D341Med (cell line): Measurements from ENCODE around the gene FAAP100.

Source experiments
- DNase-seq: peaks from one replicate; pipeline ENCODE4 v3.0.0; 2012; ENCODE audit warnings: low spot score

The FAAP100 gene

DNA sequence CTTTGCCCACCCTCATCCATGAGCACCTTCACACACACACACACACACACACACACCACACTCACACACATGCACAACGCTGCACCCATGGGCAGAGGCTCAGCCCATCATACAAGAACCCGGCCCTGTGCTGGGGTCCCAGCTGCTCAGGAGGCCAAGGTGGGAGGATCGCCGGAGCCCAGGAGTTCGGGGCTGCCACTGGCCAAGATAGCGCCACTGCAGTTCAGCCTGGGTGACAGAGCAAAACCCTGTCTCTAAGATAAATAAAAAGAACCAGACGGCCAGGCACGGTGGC is 27.3 kb downstream of the FAAP100 start:
- no peak for DNase-seq

DNA sequence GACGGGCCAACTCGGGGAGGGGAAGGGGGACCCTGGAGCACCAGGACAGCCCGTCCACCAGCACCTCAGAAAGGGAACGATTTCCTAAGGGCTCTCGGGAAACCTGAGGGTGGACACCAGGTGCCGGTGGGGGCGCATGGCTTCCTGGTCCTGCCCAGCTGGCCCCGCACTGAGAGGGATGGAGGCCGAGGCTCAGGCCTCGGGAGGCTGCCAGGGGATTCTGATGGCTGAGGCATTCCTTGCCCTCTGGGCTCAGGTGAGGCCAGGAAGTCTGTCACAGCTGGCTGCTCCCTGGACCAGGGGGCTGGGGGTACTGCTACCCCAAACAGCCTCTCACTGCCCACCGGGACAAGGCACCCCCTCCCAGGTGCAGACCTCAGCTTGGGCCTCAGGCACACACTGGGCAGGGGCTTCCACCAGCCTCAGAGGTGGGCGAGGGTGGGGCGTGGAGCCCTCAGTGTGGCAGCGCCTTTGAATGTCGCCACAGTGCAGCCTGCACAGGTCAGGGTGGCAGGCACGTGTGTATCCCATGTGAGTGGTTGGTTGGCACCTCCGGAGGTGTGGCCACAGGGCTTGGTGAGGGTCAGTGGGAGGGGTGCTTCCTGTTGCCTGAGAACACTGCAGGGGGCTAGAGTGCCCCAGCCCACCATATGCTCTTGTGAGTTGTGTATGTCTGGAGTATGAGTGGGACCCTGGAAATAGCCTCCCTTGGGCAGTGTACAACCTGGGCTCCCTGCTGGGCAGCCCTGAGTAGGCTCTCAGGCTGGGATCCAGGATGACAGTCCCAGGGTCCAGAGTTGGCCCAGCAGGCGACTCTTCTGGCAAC is 27.9 kb downstream of the FAAP100 start:
- no peak for DNase-seq

DNA sequence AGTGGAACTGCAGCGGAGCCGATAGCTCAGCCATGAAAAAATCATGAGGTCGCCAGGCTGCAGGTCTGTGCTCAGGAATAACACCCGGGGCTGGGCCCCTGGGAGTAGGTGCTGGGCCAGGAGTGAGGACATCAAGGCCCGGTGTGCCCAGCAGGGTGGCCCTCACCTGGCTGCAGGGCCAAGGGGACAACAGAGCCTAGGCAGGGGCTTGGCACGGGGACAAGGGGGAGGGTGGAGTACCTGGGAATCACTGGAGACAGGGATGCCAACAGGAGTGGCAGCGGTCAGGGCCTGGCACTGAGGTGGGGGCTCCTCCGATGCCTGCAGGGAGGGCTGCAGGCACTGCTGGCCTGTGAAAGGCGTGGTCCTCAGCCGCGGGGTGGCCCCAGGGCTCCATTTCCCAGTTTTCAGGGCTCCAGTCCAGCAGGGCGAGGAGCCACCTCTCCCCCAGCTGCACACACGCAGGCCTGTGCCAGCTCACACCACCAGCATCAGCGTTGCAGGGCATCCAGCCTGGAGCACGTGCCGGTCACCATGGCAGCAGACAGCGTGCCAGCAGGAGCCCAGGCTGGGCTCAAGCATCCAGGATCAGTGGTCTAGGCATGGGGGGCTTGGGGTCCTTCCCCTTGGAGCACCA is 28.6 kb downstream of the FAAP100 start:
- no peak for DNase-seq

DNA sequence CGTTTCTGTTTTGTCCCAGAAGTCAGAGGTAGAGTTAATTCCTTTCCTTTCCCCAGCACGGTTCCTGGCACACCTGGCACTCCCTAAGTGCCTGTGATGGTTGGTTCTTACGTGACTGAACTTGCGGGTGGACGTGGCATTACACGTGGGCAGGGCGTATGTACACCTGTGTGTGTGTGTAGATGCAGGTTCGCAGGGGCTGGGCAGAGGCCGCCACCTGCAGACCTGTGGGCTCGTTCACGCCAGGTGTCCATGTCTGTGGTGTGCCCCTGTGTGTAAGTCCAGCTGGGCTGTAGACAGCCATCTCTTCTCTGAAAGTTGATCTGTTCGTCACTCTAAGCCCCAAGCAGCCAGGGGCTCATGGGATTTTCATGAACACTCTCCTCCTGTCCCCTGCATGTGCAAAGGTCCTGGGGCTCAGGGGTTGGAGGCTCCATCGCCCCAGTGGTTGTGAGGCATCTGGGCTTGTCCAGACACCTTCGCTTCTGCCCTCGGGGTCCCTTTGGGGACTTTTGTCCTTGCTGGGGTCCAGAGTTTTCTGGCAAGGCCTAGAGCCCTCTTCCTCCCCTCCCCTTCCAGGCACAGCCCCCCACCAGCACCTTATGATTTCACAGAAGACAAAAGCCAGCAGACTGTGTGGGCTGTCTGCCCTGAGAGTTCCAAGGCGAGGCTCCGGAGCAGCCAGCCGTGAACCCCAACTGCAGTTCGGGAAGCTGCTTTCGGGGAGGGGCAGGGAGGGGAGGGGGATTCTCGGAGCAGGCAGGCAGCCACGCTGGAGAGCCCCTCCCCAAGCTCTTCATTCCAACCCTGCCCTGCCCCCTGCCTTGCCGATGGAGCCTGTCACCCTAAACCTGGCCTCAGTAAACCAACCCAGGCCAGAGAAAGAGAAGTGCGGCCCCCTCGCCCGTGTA is 29.4 kb downstream of the FAAP100 start:
- no peak for DNase-seq

DNA sequence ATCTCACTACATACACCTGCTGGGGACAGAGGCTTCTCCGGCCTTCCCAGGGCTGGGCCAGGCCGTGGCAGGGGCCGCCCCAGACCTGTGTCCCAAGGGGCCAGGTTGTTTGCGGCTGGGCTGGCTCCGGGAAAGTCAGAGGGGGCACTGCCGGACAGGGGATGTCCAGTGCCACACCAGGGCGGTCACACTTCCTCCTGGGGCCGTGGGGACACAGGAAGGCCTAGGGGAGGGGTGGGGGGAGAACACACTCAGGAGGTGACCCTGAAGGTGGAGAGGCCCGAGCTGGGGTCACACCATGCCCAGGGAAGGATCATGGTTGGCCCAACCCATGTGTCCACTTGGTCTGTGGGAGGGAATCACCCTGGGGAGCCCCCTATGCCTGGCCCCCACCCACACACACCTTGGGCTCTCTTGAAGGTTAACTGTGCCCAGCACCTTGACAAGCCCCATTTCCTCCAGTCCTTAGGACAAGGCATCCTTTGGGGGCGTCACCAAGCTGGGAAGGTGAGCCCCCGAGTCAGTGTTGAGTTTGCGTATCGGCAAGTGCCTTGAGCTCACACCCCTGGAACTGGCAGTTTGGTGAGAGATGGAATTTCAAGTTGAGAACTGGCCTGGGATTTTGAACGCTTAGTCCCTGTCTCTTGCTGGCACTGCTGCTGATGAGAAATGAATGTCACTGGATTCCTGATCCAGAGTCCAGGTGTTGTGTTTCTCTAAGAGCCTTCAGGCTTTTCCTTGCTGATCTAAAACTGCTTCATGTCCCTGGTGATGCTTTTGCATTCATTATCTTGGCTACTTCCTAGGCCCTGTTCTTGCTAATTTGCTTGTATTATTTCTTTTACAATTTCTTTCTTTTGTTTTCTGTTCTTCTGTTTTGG is 31.9 kb downstream of the FAAP100 start:
- DNase-seq, result no peak

DNA sequence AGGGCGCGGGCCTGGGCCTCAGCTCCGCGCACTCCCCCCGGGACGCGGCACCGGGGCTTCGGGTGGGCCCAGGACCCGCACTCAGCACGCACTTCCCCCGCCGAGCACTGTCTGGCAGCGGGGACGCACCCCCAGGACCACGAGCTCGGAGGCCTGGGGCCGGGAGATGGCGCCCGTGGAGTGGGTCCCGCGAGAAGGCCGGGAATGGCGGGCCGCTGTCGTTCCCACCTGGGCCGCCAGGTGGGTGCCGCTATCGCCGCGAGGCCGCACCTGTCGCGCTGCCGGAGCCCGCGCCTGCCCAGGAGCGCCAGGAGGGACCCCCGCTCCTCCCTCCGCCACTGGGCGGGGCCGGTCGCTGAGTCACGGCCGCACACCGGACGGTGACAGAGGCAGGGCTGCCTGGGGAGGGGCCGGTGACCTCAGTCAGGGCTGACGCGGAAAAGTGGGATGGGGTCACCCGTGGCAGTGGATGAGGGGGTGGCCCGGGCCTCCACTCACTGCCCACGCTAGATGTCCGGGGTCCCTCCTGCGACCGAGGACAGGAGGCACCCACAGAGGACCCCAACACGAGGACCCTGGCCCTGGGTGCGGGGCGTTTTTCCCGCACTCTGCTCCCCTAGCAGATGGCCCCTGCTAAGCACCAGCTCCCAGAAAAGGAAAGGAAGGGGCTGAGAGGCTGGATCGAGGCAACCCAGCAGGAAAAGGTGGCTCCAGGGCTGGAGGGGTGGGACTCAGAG is 32.7 kb downstream of the FAAP100 start:
- no peak for DNase-seq

DNA sequence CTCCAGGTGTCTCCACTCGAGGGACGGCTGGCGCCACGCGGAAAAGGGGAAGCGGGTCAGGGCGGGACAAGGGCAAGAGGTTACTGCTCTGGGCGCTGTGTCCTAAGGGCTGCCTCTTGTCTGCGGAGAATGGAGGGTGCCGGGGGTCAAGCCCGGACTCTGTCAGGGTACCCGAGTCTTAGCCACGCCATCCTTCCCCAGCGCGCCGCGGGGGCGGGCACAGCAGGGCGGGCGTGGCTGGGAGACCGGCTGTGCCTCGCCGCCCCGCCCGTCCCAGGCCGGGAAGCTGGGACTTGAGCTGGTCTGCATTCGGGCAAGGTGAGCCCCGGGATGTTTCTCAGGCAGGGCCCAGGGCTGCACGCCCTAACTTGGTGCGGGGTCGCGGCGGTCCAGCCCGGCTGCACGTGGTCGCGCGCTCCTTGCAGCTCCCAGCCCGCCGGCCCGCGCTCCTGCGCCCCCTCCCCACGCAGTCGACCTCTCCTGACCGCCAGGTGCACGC is 33.3 kb downstream of the FAAP100 start:
- DNase-seq, result no peak

DNA sequence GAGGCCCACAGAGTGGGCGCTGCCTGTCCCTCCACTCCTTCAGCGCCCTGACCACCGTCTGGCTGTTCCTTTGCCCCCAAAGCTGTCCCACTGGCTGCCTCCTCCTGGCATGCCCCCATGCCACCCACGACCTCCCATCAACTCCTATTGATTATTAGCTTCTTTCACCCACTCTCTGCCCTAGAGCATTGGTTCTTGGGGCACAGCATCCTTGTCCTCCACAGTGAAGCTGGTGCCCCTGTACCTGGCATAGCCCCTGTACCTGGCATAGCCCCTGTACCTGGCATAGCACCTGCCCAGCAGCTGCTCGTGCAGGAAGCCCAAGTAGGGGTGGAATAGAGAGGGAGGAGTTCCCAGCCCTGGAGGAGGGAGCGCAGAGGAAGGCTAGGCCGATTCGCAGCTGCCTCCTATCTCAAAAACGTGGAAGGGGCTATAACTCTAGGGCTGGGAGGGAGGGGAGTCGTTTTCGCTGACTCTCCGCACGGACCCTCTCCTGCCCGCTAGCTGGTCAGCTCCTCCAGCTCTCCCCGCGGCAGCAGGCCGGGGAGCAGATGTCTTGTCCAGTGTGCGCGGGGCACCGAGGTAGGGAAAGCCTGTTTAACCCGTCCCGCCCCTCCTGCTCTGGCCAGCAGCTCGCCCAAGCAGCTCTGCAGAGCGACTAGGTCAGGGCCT is 33.9 kb downstream of the FAAP100 start:
- no peak for DNase-seq

DNA sequence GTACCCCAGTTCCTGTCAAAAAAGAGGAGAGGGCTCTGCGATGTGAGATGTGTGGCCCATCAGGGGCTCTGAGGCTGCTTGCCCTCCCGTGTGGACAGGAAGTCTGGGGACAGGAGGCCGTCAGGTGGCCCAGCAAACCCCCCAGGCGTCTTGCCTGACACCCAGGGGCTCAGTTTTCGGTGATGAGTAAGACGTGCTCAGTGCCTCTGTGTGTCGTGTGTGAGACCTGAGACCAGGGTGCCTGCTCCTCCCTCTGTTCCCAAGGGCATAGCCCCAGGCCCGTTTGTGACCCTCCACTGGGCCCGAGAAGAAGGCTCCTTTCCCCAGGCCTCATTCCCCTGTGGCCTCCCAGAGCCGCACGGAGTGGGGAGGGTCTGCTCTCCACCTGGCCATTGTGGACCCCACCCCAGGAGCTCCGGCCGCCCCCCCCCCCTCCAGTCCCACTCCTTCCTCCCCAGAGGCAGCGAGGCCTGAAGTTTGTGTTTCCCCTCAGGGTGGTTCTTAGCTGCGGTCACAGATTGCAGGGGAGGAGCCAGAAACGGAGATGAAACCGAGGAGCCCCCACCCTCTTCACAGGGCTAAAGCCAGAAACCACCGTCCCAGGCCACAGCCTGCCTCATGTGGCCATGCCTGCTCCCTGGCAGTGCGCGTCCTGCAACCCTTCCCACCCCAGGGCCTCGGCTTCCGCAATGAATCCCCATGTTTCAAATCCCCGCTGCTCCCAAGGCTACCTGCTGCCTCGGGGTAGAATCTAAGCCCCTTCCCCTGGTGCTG is 34.6 kb downstream of the FAAP100 start:
- DNase-seq, result no peak

DNA sequence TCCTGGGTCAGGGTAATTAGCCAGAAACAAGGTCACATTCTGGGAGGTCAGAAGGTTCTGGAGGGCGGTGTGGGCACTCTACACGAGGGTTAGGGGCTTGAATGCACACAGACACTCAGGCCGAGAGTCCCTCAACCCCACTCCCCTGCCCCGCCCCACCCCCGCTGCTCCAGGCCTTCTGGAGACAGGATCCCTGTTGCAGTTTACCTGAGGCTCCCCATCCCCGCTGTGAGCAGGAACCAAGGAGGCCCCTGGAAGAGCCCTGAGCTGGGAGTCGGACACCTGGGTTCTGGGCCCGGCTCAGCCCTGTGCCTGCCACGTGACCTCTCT is 35.2 kb downstream of the FAAP100 start:
- DNase-seq, result no peak

DNA sequence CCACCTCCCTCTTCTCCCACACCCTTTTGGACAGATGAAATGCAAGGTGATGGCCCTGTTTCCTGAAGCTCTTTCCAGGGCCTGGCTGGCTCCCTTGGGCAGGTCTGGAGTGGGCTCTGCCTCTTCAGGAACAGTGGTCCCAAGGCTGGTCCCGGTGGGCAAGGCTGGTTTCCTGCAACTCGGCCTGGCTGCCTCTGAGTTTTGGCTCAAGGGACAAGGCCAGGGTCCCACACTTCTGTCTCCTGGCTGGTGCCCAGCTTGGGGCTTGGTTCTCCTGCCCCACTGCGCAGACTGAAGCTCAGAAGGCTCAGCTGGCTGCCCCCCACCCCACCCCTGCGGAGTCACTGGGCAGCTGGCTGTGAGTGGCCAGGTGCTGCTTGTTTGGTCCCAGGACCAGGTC is 35.7 kb downstream of the FAAP100 start:
- DNase-seq, result no peak

DNA sequence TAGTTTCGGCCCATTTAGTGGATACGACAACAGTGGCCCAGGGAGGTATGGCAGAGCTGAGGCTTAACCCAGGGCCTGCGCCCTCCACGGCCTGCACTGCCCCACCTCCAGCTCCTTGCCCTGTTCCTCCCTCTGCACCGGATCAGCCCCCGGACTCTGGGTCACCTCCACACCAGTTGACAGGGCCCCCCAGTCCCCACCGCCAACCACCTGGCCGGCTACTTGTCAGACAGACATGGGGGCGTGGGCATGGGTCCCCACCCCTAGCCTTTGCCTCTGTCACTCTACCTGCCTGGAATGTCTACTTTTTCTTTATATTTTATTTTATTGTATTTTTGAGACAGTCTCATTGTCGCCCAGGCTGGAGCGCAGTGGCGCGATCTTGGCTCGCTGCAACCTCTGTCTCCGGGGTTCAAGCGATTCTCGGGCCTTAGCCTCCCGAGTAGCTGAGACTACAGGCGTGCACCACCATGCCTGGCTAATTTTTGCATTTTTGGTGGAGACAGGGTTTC is 36.6 kb downstream of the FAAP100 start:
- no peak for DNase-seq

DNA sequence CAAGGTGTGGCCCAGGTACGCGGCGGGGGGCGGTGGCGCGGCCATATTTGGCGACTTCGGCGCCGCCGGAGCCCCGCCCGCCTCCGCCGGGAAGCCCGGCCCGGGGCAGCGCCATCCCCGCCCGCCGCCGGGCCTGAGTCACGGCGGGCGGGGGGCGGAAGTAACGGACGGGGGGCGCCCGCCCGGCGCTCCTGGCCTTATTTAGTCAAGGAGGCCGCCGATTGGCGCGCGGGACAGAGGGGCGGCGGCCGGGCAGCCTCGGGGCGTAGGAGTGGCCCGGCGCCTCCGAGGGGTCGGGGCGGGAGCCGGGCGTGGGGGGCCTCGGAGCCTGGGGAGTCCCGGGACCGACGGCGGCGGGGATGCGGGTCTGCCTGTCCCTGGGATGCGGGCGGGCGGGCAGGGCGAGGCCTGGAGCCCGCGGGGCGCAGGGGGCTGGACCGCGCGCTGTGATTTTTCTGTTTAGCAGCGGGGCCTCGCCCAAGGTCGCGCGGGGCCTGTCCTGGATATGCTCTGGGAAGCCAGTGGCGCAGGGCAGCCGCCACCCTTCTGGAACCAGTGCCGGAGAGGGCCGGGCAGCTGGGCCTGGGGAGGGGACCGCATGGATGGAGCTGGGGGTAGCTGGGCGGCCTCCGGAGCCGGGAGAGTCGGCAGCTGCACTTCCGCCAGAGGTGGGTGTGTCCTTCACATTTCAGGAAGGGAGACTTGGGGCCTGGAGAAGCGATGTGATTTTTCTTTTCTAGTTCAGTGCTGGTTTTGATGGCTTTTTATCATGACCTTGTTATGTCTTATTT is 37.2 kb downstream of the FAAP100 start:
- peak; percentile 87 for DNase-seq

DNA sequence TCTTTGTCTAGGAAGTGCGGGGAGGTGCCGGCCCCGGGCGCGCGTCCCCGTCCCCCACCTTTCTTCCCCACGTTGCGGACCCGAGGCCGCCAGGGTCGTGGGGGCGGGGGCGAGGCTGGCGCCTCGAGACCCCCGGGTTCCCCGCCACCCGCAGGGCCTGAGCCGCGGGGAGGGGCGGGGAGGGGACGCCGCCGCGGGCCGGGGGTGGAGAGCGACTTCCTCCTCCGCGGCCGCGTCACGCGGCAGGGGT is 37.7 kb downstream of the FAAP100 start:
- no peak for DNase-seq

DNA sequence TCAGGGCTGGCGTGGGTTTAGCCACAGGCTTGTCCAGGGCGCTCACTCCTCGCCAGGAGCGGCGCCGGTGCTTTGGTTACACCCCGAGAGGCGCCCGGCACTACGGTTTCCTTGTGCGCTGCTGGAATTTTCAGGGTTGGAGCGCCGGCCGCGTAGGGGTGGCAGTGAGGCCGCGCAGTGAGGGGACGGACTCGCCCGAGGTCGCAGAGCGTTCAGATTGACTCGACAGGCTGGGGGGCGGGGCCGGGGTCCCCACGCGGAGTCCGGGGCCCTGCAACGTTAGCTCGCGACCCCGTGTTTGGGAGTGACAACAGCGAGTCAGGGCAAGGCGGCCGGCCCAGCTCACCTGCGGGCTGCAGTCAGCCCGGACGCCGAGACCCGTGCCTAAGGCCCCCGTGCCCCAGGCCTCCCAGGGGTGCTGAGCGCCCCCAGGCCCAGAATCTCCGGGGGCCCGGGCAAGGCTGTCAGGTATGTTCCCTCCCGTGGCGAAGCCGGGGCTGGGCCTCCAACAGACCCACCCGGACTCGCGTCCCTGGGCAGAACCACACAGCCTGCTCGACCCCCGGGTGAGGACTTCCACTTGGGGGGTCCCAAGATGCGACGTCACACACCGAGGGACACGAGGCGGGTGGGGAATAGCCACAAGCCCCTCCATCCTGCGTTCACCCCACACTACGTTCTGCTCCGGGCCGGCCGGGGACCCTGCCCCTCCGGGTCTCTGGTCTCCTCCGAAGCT is 38.2 kb downstream of the FAAP100 start:
- DNase-seq, result no peak

DNA sequence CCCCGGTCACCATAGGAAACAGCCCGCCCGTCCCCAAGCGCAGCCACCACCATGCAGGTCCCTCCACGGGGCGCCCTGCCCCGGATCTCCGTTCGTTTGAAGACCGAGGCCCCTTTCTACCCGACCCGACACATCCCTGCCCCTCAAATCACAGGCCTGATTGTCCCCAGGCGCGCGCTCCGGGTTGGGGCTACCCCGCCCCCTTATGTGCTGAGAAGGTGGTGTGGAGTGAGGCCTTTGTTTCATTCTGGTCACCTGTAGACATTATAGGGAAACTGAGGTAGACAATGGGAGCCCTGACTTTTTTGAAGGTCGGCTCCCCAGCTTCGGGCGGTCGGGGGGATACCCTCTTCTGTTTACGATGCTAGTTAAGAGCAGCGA is 38.8 kb downstream of the FAAP100 start:
- peak; percentile 76 for DNase-seq

DNA sequence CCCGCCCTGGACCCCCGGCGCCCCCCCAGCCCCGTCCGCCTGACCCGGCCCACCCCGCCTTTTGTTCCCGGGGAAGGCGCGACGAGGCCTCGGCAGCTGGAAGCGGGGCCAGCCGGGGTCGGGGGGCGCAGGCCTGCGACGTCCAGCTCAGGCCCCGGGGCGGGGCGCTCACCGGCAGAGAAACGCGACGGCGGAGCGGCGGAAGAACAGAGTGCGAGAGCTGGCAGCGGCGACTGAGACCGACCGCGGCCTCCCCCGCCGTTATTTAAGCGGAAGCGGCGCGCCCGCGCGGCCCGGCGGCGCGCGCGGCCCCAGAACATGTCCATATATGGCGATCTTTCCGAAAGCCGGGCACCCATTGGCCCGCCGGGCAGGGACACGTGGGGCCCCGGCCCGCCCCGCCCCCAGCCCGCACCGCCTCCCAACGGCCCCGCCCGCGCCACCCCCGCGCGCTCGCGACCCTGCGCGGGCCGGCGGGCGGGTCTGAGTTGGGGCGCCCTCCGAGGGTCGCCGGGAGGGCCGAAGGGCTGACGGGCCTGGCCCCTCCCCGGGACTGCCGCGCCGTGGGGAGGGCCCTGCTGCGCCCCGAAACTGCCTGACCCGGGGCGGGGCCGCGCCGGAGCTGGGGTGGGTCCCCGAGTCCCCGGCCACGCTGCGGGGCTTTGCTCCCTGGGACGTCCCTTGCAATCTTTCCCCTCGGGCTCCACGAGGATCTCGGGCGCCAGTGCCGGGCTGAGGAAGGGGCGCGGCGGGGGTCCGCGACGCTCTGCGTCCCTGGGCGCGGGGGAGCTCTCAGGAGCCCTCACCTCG is 39.4 kb downstream of the FAAP100 start, which contains the start of gene ACTG1:
Gene ACTG1 (minus strand): TSS at position 238 of the 810 bp plus-strand sequence. CDS start 445 bp downstream, outside the sequence.
- peak; percentile 100 for DNase-seq
